Uterus (tissue), 4 donors: ENCODE measurements around the gene CD59. TPM values are rescaled to one million over a fixed set of nuclear protein-coding genes. Genes with fewer than 3 reads are reported as not detected.
A peak's percentile ranks its signal among the peaks of the same experiment; 100 is the strongest.
"Not testable (repeated sequence)": the region's sequence is repeated elsewhere in the genome, so short reads cannot be mapped to it uniquely, and the experiment has no call there.

Experiments
- DNase-seq, 2 donors: peaks; one replicate each; pipeline ENCODE4 v3.0.0-alpha.2; 2019 to 2020
- H3K27ac ChIP-seq, 2 donors: fragments of 200-600 bp; sonication (generic); 1 replicate in 1 of 2; 2 replicates in 1 of 2; pipeline ENCODE4 v1.5.1; 2016 to 2018
- H3K27me3 ChIP-seq, 2 donors: fragments of 200-600 bp; sonication (generic); one replicate each; pipeline ENCODE4 v1.5.1; 2018 to 2019; ENCODE audit warnings: control low read depth in 1 of 2
- H3K36me3 ChIP-seq, 2 donors: fragments of 200-600 bp; sonication (generic); one replicate each; pipeline ENCODE4 v1.5.1; 2019; ENCODE audit warnings: control low read depth in 1 of 2
- H3K4me1 ChIP-seq, 2 donors: fragments of 200-600 bp; sonication (generic); one replicate each; pipeline ENCODE4 v1.5.1; 2018 to 2019; ENCODE audit warnings: control low read depth in 1 of 2
- H3K4me3 ChIP-seq, 2 donors: fragments of 200-600 bp; sonication (generic); 1 replicate in 1 of 2; 2 replicates in 1 of 2; pipeline ENCODE4 v1.5.1; 2018 to 2019; ENCODE audit warnings: mild to moderate bottlenecking in 1 of 2
- H3K9me3 ChIP-seq, 2 donors: fragments of 200-600 bp; sonication (generic); one replicate each; pipeline ENCODE4 v1.5.1; 2019; ENCODE audit warnings: control low read depth in 1 of 2
- CTCF ChIP-seq, 4 experiments: fragments of 200-600 bp in 2 of 4; fragments of 450-650 bp in 2 of 4; sonication (generic) in 2 of 4; IDR thresholded peaks; one replicate each; pipeline ENCODE4 v1.5.1; 2016 to 2019; ENCODE audit warnings: antibody characterized with exemption in 4 of 4, mild to moderate bottlenecking in 2 of 4, moderate library complexity in 1 of 4
- POLR2A ChIP-seq, 2 donors: fragments of 450-650 bp; IDR thresholded peaks; one replicate each; pipeline ENCODE4 v1.6.1; 2016; ENCODE audit warnings: antibody characterized with exemption in 2 of 2, mild to moderate bottlenecking in 1 of 2, moderate library complexity in 1 of 2
- intact Hi-C: fragments of 100-400 bp; cut with DNase I; formaldehyde crosslinking; loops from one replicate; pipeline ENCODE4 v1.15.1; 2023; ENCODE audit warnings: low total_unique reads
- total RNA-seq, 4 donors: library from RNA; depleted of rRNA in 3 of 4; stranded (reverse); fragments of >200 nt in 3 of 4; gene quantifications; one replicate each; pipeline versions ENCODE4 v1.1.0 to v1.2.4, GENCODE V29; 2014 to 2023
- donor health status: DM: yes; HTN: yes; CAD: no.

Gene CD59
- total RNA-seq, 4 donors from 2014 or later = 221 to 621 (median 300) TPM

- DNase-seq = no peak
- H3K9me3 ChIP-seq = no peaks in the 10 kb centered on the region
- intact Hi-C loops = no loop called here
- H3K4me1 ChIP-seq = no peaks in the 10 kb centered on the region
- TF ChIP-seq POLR2A (IDR thresholded peaks at IDR 0.05) = no peak
- TF ChIP-seq CTCF (IDR thresholded peaks at IDR 0.05) = no peak
- no peak overlapping the region for H3K4me3 ChIP-seq
- H3K36me3 ChIP-seq = no peaks in the 10 kb centered on the region
- H3K27me3 ChIP-seq = no peaks in the 10 kb centered on the region
- H3K27ac ChIP-seq = no peak overlapping the region
These were observed 27.2 kb downstream of the CD59 start for GRCh38 chr11:33708985-33709384.

- H3K27me3 ChIP-seq, H3K4me3 ChIP-seq, H3K36me3 ChIP-seq, H3K9me3 ChIP-seq, DNase-seq, intact Hi-C loops, H3K4me1 ChIP-seq: not testable (repeated sequence)
- peak overlapping the region in 1 of 2 donors; percentile 73 for H3K27ac ChIP-seq
These were observed 28.4 kb downstream of the CD59 start for GRCh38 chr11:33707831-33708230.

- no peak for DNase-seq
- Histone ChIP-seq H3K27ac (peak overlapping the region; percentile 52 to 73), H3K27me3 (no peaks in the 10 kb centered on the region), H3K9me3 (no peaks in the 10 kb centered on the region), H3K4me3 (no peak overlapping the region), H3K36me3 (no peaks in the 10 kb centered on the region), H3K4me1 (no peaks in the 10 kb centered on the region)
- TF ChIP-seq CTCF (IDR thresholded peaks at IDR 0.05) (no peak), POLR2A (IDR thresholded peaks at IDR 0.05) (no peak)
- intact Hi-C loops = no loop called here
These were observed 29.3 kb downstream of the CD59 start for GRCh38 chr11:33706966-33707365.

GRCh38 chr11:33706546-33706945 lies 29.7 kb downstream of the CD59 start:
- TF ChIP-seq CTCF (IDR thresholded peaks at IDR 0.05) = no peak
- no peak for TF ChIP-seq POLR2A (IDR thresholded peaks at IDR 0.05)
- peak overlapping the region; percentile 52 to 73 for H3K27ac ChIP-seq
- intact Hi-C loops = no loop called here
- DNase-seq = no peak
- H3K27me3 ChIP-seq = no peaks in the 10 kb centered on the region
- no peaks in the 10 kb centered on the region for H3K9me3 ChIP-seq
- no peaks in the 10 kb centered on the region for H3K36me3 ChIP-seq
- no peaks in the 10 kb centered on the region for H3K4me1 ChIP-seq
- H3K4me3 ChIP-seq = no peak overlapping the region

- TF ChIP-seq POLR2A (IDR thresholded peaks at IDR 0.05) = no peak
- H3K9me3 ChIP-seq = no peaks in the 10 kb centered on the region
- no peaks in the 10 kb centered on the region for H3K27me3 ChIP-seq
- no peaks in the 10 kb centered on the region for H3K36me3 ChIP-seq
- no peaks in the 10 kb centered on the region for H3K4me1 ChIP-seq
- no peak overlapping the region for H3K4me3 ChIP-seq
- peak overlapping the region; percentile 49 to 73 for H3K27ac ChIP-seq
- no peak for DNase-seq
- intact Hi-C loops = no loop called here
These were observed 31.8 kb downstream of the CD59 start for GRCh38 chr11:33704240-33705002.

GRCh38 chr11:33703788-33704187 lies 32.4 kb downstream of the CD59 start:
- TF ChIP-seq POLR2A (IDR thresholded peaks at IDR 0.05) = no peak
- TF ChIP-seq CTCF (IDR thresholded peaks at IDR 0.05) = no peak
- intact Hi-C loops = no loop called here
- H3K36me3 ChIP-seq = no peaks in the 10 kb centered on the region
- peak in 1 of 2 donors; percentile 50 for DNase-seq
- no peaks in the 10 kb centered on the region for H3K4me1 ChIP-seq
- peak overlapping the region; percentile 49 to 73 for H3K27ac ChIP-seq
- no peak overlapping the region for H3K4me3 ChIP-seq
- H3K27me3 ChIP-seq = no peaks in the 10 kb centered on the region
- no peaks in the 10 kb centered on the region for H3K9me3 ChIP-seq
